Astrocyte of the spinal cord (primary cell): ENCODE measurements around the gene SPATA24.
A peak's percentile ranks its signal among the peaks of the same experiment; 100 is the strongest.
"Not testable (repeated sequence)": the region's sequence is repeated elsewhere in the genome, so short reads cannot be mapped to it uniquely, and the experiment has no call there.

Experiments
- DNase-seq: peaks from one replicate; pipeline ENCODE4 v3.0.0; 2011; ENCODE audit warnings: low read depth, low spot score
- H3K4me3 ChIP-seq: 2 replicates; pipeline ENCODE4 v1.5.1; 2011; ENCODE audit warnings: low read depth, mild to moderate bottlenecking, low read length, moderate library complexity
- CTCF ChIP-seq: IDR thresholded peaks from 2 replicates; pipeline ENCODE4 v1.5.1; 2012; ENCODE audit warnings: low read depth, mild to moderate bottlenecking, low read length, inconsistent platforms
- in situ Hi-C: cut with HindIII; loops from 2 replicates; pipeline ENCODE4 v1.10.0; 2017; ENCODE audit warnings: low sequenced_read_pairs

The SPATA24 gene

GRCh38 chr5:139368613-139369012 is 35.3 kb downstream of the SPATA24 start:
- in situ Hi-C loops, result no loop called here
- peak; percentile 19 for DNase-seq
- TF ChIP-seq CTCF, result no peak
- H3K4me3 ChIP-seq, result no peak overlapping the region

- TF ChIP-seq CTCF, result no peak
- no peak overlapping the region for H3K4me3 ChIP-seq
- DNase-seq, result no peak
- in situ Hi-C loops, result no loop called here
These were observed 39.4 kb downstream of the SPATA24 start for GRCh38 chr5:139364466-139364865.

- in situ Hi-C loops, result no loop called here
- TF ChIP-seq CTCF, result no peak
- no peak overlapping the region for H3K4me3 ChIP-seq
- no peak for DNase-seq
These were observed 40.0 kb downstream of the SPATA24 start for GRCh38 chr5:139363937-139364336.

GRCh38 chr5:139361835-139362429 is 42.0 kb downstream of the SPATA24 start:
- H3K4me3 ChIP-seq, result no peak overlapping the region
- DNase-seq, result no peak
- TF ChIP-seq CTCF, result no peak
- in situ Hi-C loops, result no loop called here

- in situ Hi-C loops, result no loop called here
- H3K4me3 ChIP-seq, result no peak overlapping the region
These were observed 43.5 kb downstream of the SPATA24 start for GRCh38 chr5:139360384-139360783.

GRCh38 chr5:139358064-139358463 is 45.8 kb downstream of the SPATA24 start:
- TF ChIP-seq CTCF, result no peak
- H3K4me3 ChIP-seq, result no peak overlapping the region
- no peak for DNase-seq
- in situ Hi-C loops, result no loop called here

More at GRCh38 chr5:139360384-139360783, 43.5 kb downstream of the SPATA24 start:
- no peak for DNase-seq
- TF ChIP-seq CTCF, result no peak

GRCh38 chr5:139355900-139356299 is 48.0 kb downstream of the SPATA24 start:
- H3K4me3 ChIP-seq, DNase-seq, in situ Hi-C loops: not testable (repeated sequence)
